ENCODE data around the gene MARCHF11. TPM values are rescaled to one million over a fixed set of nuclear protein-coding genes. Genes with fewer than 3 reads are reported as not detected.

MARCHF11 gene
- total RNA-seq, 2 experiments from 2014 or later = not detected

- no peaks in the 10 kb centered on the region for H3K27me3 Mint-ChIP-seq
- H3K4me1 Mint-ChIP-seq = no peaks in the 10 kb centered on the region
- no peaks in the 10 kb centered on the region for H3K36me3 Mint-ChIP-seq
- H3K27ac Mint-ChIP-seq = no peak overlapping the region
- no peak overlapping the region for H3K4me3 Mint-ChIP-seq
- no peak for DNase-seq
- H3K9me3 Mint-ChIP-seq = no peaks in the 10 kb centered on the region
These were observed 89.3 kb downstream of the MARCHF11 start for GRCh38 chr5:16090270-16090669.

GRCh38 chr5:16082982-16083381, 96.6 kb downstream of the MARCHF11 start:
- no peak overlapping the region for H3K4me3 Mint-ChIP-seq
- no peaks in the 10 kb centered on the region for H3K36me3 Mint-ChIP-seq
- no peaks in the 10 kb centered on the region for H3K9me3 Mint-ChIP-seq
- DNase-seq = no peak
- H3K27me3 Mint-ChIP-seq = peaks cover 5% of the 10 kb centered on the region
- no peaks in the 10 kb centered on the region for H3K4me1 Mint-ChIP-seq
- no peak overlapping the region for H3K27ac Mint-ChIP-seq

GRCh38 chr5:16082053-16082452, 97.5 kb downstream of the MARCHF11 start:
- Mint-ChIP-seq H3K9me3 (no peaks in the 10 kb centered on the region), H3K4me1 (no peaks in the 10 kb centered on the region), H3K27me3 (peaks cover 5% of the 10 kb centered on the region), H3K27ac (no peak overlapping the region), H3K36me3 (no peaks in the 10 kb centered on the region), H3K4me3 (no peak overlapping the region)
- no peak for DNase-seq

GRCh38 chr5:16081376-16081955, 98.1 kb downstream of the MARCHF11 start:
- no peaks in the 10 kb centered on the region for H3K36me3 Mint-ChIP-seq

GRCh38 chr5:16076657-16077056, 102.9 kb downstream of the MARCHF11 start:
- H3K27me3 Mint-ChIP-seq = peaks cover 5% of the 10 kb centered on the region
- H3K36me3 Mint-ChIP-seq = no peaks in the 10 kb centered on the region
- no peak overlapping the region for H3K27ac Mint-ChIP-seq
- no peaks in the 10 kb centered on the region for H3K4me1 Mint-ChIP-seq
- no peak overlapping the region for H3K4me3 Mint-ChIP-seq
- no peaks in the 10 kb centered on the region for H3K9me3 Mint-ChIP-seq
- DNase-seq = no peak

More at GRCh38 chr5:16081376-16081955, 98.1 kb downstream of the MARCHF11 start:
- Mint-ChIP-seq H3K27me3 (peaks cover 5% of the 10 kb centered on the region), H3K4me3 (no peak overlapping the region), H3K4me1 (no peaks in the 10 kb centered on the region), H3K9me3 (no peaks in the 10 kb centered on the region), H3K27ac (no peak overlapping the region)
- no peak for DNase-seq

GRCh38 chr5:16074358-16074757, 105.2 kb downstream of the MARCHF11 start:
- no peak for DNase-seq
- H3K9me3 Mint-ChIP-seq = no peaks in the 10 kb centered on the region
- H3K4me1 Mint-ChIP-seq = no peaks in the 10 kb centered on the region
- H3K4me3 Mint-ChIP-seq = no peak overlapping the region
- no peak overlapping the region for H3K27ac Mint-ChIP-seq
- H3K27me3 Mint-ChIP-seq = peaks cover 3% of the 10 kb centered on the region
- H3K36me3 Mint-ChIP-seq = no peaks in the 10 kb centered on the region

GRCh38 chr5:16072616-16073015, 107.0 kb downstream of the MARCHF11 start:
- no peaks in the 10 kb centered on the region for H3K4me1 Mint-ChIP-seq
- H3K27me3 Mint-ChIP-seq = no peaks in the 10 kb centered on the region
- no peaks in the 10 kb centered on the region for H3K9me3 Mint-ChIP-seq
- no peak overlapping the region for H3K4me3 Mint-ChIP-seq
- no peak for DNase-seq
- no peak overlapping the region for H3K27ac Mint-ChIP-seq
- H3K36me3 Mint-ChIP-seq = no peaks in the 10 kb centered on the region

GRCh38 chr5:16067415-16067814, 112.2 kb downstream of the MARCHF11 start:
- no peak overlapping the region for H3K4me3 Mint-ChIP-seq

GRCh38 chr5:16066810-16067209, 112.8 kb downstream of the MARCHF11 start:
- H3K27me3 Mint-ChIP-seq = no peaks in the 10 kb centered on the region
- H3K27ac Mint-ChIP-seq = no peak overlapping the region
- no peaks in the 10 kb centered on the region for H3K9me3 Mint-ChIP-seq
- H3K4me3 Mint-ChIP-seq = no peak overlapping the region
- H3K36me3 Mint-ChIP-seq = no peaks in the 10 kb centered on the region
- no peaks in the 10 kb centered on the region for H3K4me1 Mint-ChIP-seq
- DNase-seq = no peak

More at GRCh38 chr5:16067415-16067814, 112.2 kb downstream of the MARCHF11 start:
- Mint-ChIP-seq H3K4me1 (no peaks in the 10 kb centered on the region), H3K9me3 (no peaks in the 10 kb centered on the region), H3K27ac (no peak overlapping the region), H3K36me3 (no peaks in the 10 kb centered on the region), H3K27me3 (no peaks in the 10 kb centered on the region)
- no peak for DNase-seq

- no peak for DNase-seq
- Mint-ChIP-seq H3K4me1 (no peaks in the 10 kb centered on the region), H3K4me3 (no peak overlapping the region), H3K27ac (no peak overlapping the region), H3K36me3 (no peaks in the 10 kb centered on the region), H3K27me3 (no peaks in the 10 kb centered on the region), H3K9me3 (no peaks in the 10 kb centered on the region)
These were observed 113.3 kb downstream of the MARCHF11 start for GRCh38 chr5:16066320-16066719.

- H3K9me3 Mint-ChIP-seq = no peaks in the 10 kb centered on the region
- no peak overlapping the region for H3K4me3 Mint-ChIP-seq
- no peaks in the 10 kb centered on the region for H3K36me3 Mint-ChIP-seq
- no peak overlapping the region for H3K27ac Mint-ChIP-seq
- H3K27me3 Mint-ChIP-seq = no peaks in the 10 kb centered on the region
- no peaks in the 10 kb centered on the region for H3K4me1 Mint-ChIP-seq
- DNase-seq = no peak
These were observed 113.8 kb downstream of the MARCHF11 start for GRCh38 chr5:16065831-16066230.

GRCh38 chr5:16064135-16064893, 115.3 kb downstream of the MARCHF11 start:
- no peaks in the 10 kb centered on the region for H3K36me3 Mint-ChIP-seq
- no peak overlapping the region for H3K4me3 Mint-ChIP-seq
- no peaks in the 10 kb centered on the region for H3K4me1 Mint-ChIP-seq
- no peaks in the 10 kb centered on the region for H3K27me3 Mint-ChIP-seq
- no peak overlapping the region for H3K27ac Mint-ChIP-seq
- no peak for DNase-seq
- H3K9me3 Mint-ChIP-seq = no peaks in the 10 kb centered on the region

GRCh38 chr5:16061163-16061562, 118.4 kb downstream of the MARCHF11 start:
- no peaks in the 10 kb centered on the region for H3K27me3 Mint-ChIP-seq
- H3K4me3 Mint-ChIP-seq = no peak overlapping the region
- no peak overlapping the region for H3K27ac Mint-ChIP-seq
- no peaks in the 10 kb centered on the region for H3K36me3 Mint-ChIP-seq
- no peak for DNase-seq
- no peaks in the 10 kb centered on the region for H3K4me1 Mint-ChIP-seq
- H3K9me3 Mint-ChIP-seq = no peaks in the 10 kb centered on the region

GRCh38 chr5:16057277-16057676, 122.3 kb downstream of the MARCHF11 start:
- H3K9me3 Mint-ChIP-seq = peaks cover 1% of the 10 kb centered on the region
- no peaks in the 10 kb centered on the region for H3K27me3 Mint-ChIP-seq
- H3K4me1 Mint-ChIP-seq = no peaks in the 10 kb centered on the region
- no peaks in the 10 kb centered on the region for H3K36me3 Mint-ChIP-seq
- no peak overlapping the region for H3K27ac Mint-ChIP-seq
- no peak for DNase-seq
- H3K4me3 Mint-ChIP-seq = no peak overlapping the region

GRCh38 chr5:16051246-16051755, 128.3 kb downstream of the MARCHF11 start:
- Mint-ChIP-seq H3K27me3 (no peaks in the 10 kb centered on the region), H3K27ac (no peak overlapping the region), H3K4me3 (no peak overlapping the region), H3K4me1 (no peaks in the 10 kb centered on the region), H3K9me3 (peaks cover 1% of the 10 kb centered on the region), H3K36me3 (no peaks in the 10 kb centered on the region)
- no peak for DNase-seq

GRCh38 chr5:16050414-16050813, 129.2 kb downstream of the MARCHF11 start:
- Mint-ChIP-seq H3K4me3 (no peak overlapping the region), H3K27me3 (no peaks in the 10 kb centered on the region), H3K27ac (no peak overlapping the region), H3K9me3 (peaks cover 1% of the 10 kb centered on the region), H3K36me3 (no peaks in the 10 kb centered on the region), H3K4me1 (no peaks in the 10 kb centered on the region)
- DNase-seq = no peak
